ENCODE data around the gene TNPO2.
"Not testable (repeated sequence)": the region's sequence is repeated elsewhere in the genome, so short reads cannot be mapped to it uniquely, and the experiment has no call there.

The TNPO2 gene

DNA sequence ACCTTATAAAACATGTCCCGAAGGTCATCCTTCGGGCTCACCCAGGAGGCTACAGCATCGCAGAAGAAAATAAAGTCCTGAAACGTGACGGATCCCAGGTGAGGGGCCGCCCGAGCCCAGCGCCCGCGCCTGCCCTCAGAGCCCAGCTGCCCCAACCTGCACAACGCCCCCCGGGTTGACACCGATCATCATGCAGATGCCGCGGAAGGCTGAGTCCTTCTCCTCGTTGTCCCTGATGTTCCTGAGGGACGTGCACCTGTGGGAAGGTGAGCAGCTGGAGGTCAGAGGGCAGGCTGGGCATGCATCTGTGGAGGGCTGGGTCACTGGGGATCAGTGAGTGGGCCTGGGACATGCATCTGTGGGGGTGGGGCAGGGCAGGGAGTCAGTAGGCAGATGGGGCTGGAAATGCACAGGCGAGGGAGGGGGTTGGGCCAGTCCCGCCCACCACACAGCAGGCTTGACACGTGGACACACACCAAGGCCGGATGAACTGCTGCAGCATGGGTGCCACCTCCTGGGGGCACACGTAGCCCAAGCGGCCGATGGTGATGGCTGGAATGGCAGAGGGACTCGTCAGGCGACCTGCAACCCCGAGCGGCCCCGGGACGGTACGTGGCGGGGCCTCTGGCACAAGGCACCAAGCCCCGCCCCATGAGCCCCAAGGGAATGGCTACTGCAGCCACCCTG lies 22.0 kb downstream of the TNPO2 start (continued):
- TF ChIP-seq ZBTB21 (tag by site-specific recombination; IDR thresholded peaks at IDR 0.05) (no peak), MEIS1 (CRISPR knock-in tag; IDR thresholded peaks at IDR 0.05; ENCODE audit: borderline replicate concordance) (no peak), KLF8 (tag by site-specific recombination; IDR thresholded peaks at IDR 0.05) (peak; percentile 42; the same call in 1 of the 2 replicates), ZBTB48 (tag by site-specific recombination; IDR thresholded peaks at IDR 0.05) (no peak), IKZF3 (tag by site-specific recombination; IDR thresholded peaks at IDR 0.05) (no peak), EGR2 (tag by site-specific recombination; IDR thresholded peaks at IDR 0.05; ENCODE audit: low read depth) (peak; percentile 79), ZBTB8A (tag by site-specific recombination; IDR thresholded peaks at IDR 0.05) (no peak)
- TF ChIP-seq, protein P1, sequence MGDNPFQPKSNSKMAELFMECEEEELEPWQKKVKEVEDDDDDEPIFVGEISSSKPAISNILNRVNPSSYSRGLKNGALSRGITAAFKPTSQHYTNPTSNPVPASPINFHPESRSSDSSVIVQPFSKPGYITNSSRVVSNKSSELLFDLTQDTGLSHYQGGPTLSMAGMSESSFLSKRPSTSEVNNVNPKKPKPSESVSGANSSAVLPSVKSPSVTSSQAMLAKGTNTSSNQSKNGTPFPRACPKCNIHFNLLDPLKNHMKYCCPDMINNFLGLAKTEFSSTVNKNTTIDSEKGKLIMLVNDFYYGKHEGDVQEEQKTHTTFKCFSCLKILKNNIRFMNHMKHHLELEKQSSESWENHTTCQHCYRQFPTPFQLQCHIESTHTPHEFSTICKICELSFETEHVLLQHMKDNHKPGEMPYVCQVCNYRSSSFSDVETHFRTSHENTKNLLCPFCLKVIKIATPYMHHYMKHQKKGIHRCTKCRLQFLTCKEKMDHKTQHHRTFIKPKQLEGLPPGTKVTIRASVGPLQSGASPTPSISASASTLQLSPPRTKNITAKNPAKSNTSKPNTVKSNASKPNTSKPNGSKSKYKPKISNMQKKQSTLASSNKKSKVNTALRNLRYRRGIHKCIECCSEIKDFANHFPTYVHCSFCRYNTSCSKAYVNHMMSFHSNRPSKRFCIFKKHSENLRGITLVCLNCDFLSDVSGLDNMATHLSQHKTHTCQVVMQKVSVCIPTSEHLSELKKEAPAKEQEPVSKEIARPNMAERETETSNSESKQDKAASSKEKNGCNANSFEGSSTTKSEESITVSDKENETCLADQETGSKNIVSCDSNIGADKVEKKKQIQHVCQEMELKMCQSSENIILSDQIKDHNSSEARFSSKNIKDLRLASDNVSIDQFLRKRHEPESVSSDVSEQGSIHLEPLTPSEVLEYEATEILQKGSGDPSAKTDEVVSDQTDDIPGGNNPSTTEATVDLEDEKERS (tag by site-specific recombination; IDR thresholded peaks at IDR 0.05): no peak

DNA sequence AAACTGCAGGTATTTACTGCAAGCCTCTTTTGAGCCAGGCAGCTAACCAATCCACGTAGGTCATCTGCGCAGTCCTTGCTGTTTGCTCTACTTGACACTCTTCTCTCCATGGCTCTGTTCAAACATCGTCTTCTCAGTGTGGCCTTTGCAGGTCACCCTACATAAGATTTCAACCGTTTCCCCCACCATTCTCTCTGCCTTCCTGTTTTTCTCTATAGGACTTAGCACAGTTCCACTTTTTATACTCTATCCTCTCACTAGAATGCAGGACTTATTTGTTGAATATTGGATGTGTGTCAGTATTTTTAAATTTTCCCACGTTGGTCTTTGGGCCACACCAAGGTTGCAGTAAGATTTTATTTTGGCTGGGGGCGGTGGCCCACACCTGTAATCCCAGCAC lies 25.6 kb downstream of the TNPO2 start:
- Histone ChIP-seq H3K36me3 (ENCODE audit: control insufficient read depth in 2 of 2, insufficient read depth in 1 of 2, low read length in 2 of 2) (peaks cover 24 to 57% of the 10 kb centered on the region in 2 experiments), H3K27ac (ENCODE audit: extremely low read depth, low read depth, low read length) (no peak overlapping the region), H3K9me3 (ENCODE audit: control insufficient read depth, insufficient read depth, low read depth, low read length) (no peaks in the 10 kb centered on the region), H3K4me1 (ENCODE audit: control insufficient read depth, insufficient read depth, low read length) (no peaks in the 10 kb centered on the region), H3K4me3 (ENCODE audit: low read depth, low read length) (no peak overlapping the region)
- TF ChIP-seq ZNF843 (tag by site-specific recombination; IDR thresholded peaks at IDR 0.05): no peak
- no peak for TF ChIP-seq ZNF626 (tag by site-specific recombination; IDR thresholded peaks at IDR 0.05)
- no peak for TF ChIP-seq ZBTB17 (tag by site-specific recombination; IDR thresholded peaks at IDR 0.05)
- no peak for TF ChIP-seq ZNF221 (tag by site-specific recombination; IDR thresholded peaks at IDR 0.05; ENCODE audit: borderline replicate concordance)
- no peak for TF ChIP-seq BCL11A (tag by site-specific recombination; IDR thresholded peaks at IDR 0.05; ENCODE audit: low read depth)
- TF ChIP-seq ZNF785 (tag by site-specific recombination; IDR thresholded peaks at IDR 0.05): no peak
- TF ChIP-seq, protein P2, sequence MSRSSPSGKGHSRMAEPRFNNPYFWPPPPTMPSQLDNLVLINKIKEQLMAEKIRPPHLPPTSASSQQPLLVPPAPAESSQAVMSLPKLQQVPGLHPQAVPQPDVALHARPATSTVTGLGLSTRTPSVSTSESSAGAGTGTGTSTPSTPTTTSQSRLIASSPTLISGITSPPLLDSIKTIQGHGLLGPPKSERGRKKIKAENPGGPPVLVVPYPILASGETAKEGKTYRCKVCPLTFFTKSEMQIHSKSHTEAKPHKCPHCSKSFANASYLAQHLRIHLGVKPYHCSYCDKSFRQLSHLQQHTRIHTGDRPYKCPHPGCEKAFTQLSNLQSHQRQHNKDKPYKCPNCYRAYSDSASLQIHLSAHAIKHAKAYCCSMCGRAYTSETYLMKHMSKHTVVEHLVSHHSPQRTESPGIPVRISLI (tag by site-specific recombination; IDR thresholded peaks at IDR 0.05): no peak
- TF ChIP-seq, protein P3, sequence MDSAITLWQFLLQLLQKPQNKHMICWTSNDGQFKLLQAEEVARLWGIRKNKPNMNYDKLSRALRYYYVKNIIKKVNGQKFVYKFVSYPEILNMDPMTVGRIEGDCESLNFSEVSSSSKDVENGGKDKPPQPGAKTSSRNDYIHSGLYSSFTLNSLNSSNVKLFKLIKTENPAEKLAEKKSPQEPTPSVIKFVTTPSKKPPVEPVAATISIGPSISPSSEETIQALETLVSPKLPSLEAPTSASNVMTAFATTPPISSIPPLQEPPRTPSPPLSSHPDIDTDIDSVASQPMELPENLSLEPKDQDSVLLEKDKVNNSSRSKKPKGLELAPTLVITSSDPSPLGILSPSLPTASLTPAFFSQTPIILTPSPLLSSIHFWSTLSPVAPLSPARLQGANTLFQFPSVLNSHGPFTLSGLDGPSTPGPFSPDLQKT (IDR thresholded peaks at IDR 0.05; ENCODE audit: borderline replicate concordance, low read depth, low read length): no peak
- no peak for TF ChIP-seq ZSCAN16 (tag by site-specific recombination; IDR thresholded peaks at IDR 0.05)
- no peak for TF ChIP-seq SALL2 (tag by site-specific recombination; IDR thresholded peaks at IDR 0.05; ENCODE audit: borderline replicate concordance)
- TF ChIP-seq ZNF223 (tag by site-specific recombination; IDR thresholded peaks at IDR 0.05): no peak
- no peak for TF ChIP-seq ZNF596 (tag by site-specific recombination; IDR thresholded peaks at IDR 0.05)
- TF ChIP-seq ZNF19 (tag by site-specific recombination; IDR thresholded peaks at IDR 0.05; ENCODE audit: low read depth): no peak
- POLR2A ChIA-PET: interaction anchor here (1.2 to 2.7 kb wide), 4 partner anchors 12 to 25 kb away, joined by 3 to 19 read pairs (median 9); partner anchors contain the start of genes DHPS and TNPO2
- CTCF ChIA-PET: interaction anchor here (1.1 to 1.9 kb wide), 2 partner anchors 21 to 68 kb away, joined by 4 to 6 read pairs; no protein-coding TSS in a partner anchor

DNA sequence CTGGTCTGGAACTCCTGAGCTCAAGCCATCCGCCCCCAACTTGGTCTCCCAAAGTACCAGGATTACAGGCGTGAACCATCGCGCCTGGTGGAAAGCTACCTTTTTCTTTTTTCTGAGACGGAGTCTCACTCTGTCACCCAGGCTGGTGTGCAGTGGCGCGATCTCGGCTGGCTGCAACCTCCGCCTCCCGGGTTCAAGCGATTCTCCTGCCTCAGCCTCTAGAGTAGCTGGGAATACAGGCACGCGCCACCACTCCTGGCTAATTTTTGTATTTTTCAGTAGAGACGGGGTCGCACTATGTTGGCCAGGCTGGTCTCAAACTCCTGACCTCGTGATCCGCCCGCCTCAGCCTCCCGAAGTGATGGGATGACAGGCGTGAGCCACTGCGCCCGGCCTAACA lies 26.3 kb downstream of the TNPO2 start:
- H3K4me3 ChIP-seq (ENCODE audit: low read depth, low read length); H3K4me1 ChIP-seq (ENCODE audit: control insufficient read depth, insufficient read depth, low read length); H3K27ac ChIP-seq (ENCODE audit: extremely low read depth, low read depth, low read length); H3K9me3 ChIP-seq (ENCODE audit: control insufficient read depth, insufficient read depth, low read depth, low read length): not testable (repeated sequence)
- ChIA-PET POLR2A (interaction anchor here (1.2 to 2.7 kb wide), 6 partner anchors 11 to 193 kb away, joined by 3 to 19 read pairs (median 5); partner anchors contain the start of genes DHPS, GCDH and TNPO2), CTCF (interaction anchor here (0.5 to 1.9 kb wide), 4 partner anchors 12 to 98 kb away, joined by 3 to 4 read pairs (median 4); no protein-coding TSS in a partner anchor)
- H3K36me3 ChIP-seq (ENCODE audit: control insufficient read depth in 2 of 2, insufficient read depth in 1 of 2, low read length in 2 of 2): peaks cover 23 to 56% of the 10 kb centered on the region in 2 experiments
